HG03159 (cell line): ENCODE results near the gene ATOH7.

Source experiments
- ATAC-seq: cut with Tn5 transposase; IDR thresholded peaks from one replicate; pipeline ENCODE4 v1.9.1; 2021; ENCODE audit warnings: mild to moderate bottlenecking, moderate library complexity; ENCODE audit not compliant: unreplicated experiment

The ATOH7 gene

GRCh38 chr10:68184546-68184945 lies 47.4 kb downstream of the ATOH7 start:
- ATAC-seq, result no peak
